Retinal pigment epithelial cell (primary cell): ENCODE results near the gene SAT2.
A peak's percentile ranks its signal among the peaks of the same experiment; 100 is the strongest.

Source experiments
- DNase-seq: peaks from one replicate; pipeline ENCODE4 v3.0.0-alpha.2; 2010; ENCODE audit warnings: low read depth
- H3K4me3 ChIP-seq: 2 replicates; pipeline ENCODE4 v1.5.1; 2011; ENCODE audit warnings: mild to moderate bottlenecking, low read length, control low read depth, moderate library complexity
- CTCF ChIP-seq: conservative IDR thresholded peaks from 2 replicates; pipeline ENCODE4 v1.5.1; 2011; ENCODE audit warnings: low read depth, low read length, control low read depth, inconsistent platforms

Gene SAT2

GRCh38 chr17:7579834-7580603, 47.6 kb downstream of the SAT2 start:
- DNase-seq: no peak
- no peak overlapping the region for H3K4me3 ChIP-seq
- no peak for TF ChIP-seq CTCF

- H3K4me3 ChIP-seq: no peak within 1 kb of the TSS
- peak; percentile 90 for DNase-seq
- TF ChIP-seq CTCF: no peak
Observed at GRCh38 chr17:7579001-7579833, 48.4 kb downstream of the SAT2 start, which contains the start of gene CD68. Gene CD68, plus strand, starts transcription at chr17:7579638. Its CDS starts 40 bp downstream, at chr17:7579678.

- H3K4me3 ChIP-seq: no peak overlapping the region
- no peak for DNase-seq
- no peak for TF ChIP-seq CTCF
Observed at GRCh38 chr17:7577327-7578199, 50.1 kb downstream of the SAT2 start.

GRCh38 chr17:7576432-7576937, 51.1 kb downstream of the SAT2 start:
- no peak overlapping the region for H3K4me3 ChIP-seq
- DNase-seq: no peak
- no peak for TF ChIP-seq CTCF
